Measurements from ENCODE around the gene WEE1. TPM values are rescaled to one million over a fixed set of nuclear protein-coding genes. Genes with fewer than 3 reads are reported as not detected.
A peak's percentile ranks its signal among the peaks of the same experiment; 100 is the strongest.
"Not testable (repeated sequence)": the region's sequence is repeated elsewhere in the genome, so short reads cannot be mapped to it uniquely, and the experiment has no call there.

WEE1 gene
- total RNA-seq, 4 donors from 2014 or later: 19.2 to 32.4 (median 22.2) TPM

- H3K36me3 ChIP-seq: no peaks in the 10 kb centered on the region
- TF ChIP-seq POLR2A (IDR thresholded peaks at IDR 0.05): no peak
- TF ChIP-seq EP300 (IDR thresholded peaks at IDR 0.05): no peak
- TF ChIP-seq, protein P1, sequence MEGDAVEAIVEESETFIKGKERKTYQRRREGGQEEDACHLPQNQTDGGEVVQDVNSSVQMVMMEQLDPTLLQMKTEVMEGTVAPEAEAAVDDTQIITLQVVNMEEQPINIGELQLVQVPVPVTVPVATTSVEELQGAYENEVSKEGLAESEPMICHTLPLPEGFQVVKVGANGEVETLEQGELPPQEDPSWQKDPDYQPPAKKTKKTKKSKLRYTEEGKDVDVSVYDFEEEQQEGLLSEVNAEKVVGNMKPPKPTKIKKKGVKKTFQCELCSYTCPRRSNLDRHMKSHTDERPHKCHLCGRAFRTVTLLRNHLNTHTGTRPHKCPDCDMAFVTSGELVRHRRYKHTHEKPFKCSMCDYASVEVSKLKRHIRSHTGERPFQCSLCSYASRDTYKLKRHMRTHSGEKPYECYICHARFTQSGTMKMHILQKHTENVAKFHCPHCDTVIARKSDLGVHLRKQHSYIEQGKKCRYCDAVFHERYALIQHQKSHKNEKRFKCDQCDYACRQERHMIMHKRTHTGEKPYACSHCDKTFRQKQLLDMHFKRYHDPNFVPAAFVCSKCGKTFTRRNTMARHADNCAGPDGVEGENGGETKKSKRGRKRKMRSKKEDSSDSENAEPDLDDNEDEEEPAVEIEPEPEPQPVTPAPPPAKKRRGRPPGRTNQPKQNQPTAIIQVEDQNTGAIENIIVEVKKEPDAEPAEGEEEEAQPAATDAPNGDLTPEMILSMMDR (IDR thresholded peaks at IDR 0.05): no peak
- H3K27ac ChIP-seq: no peak overlapping the region
- H3K4me1 ChIP-seq: no peaks in the 10 kb centered on the region
- WGBS, 2 donors: 95 to 97% methylated on average over 2 of the region's 2 CpGs
- no peak for DNase-seq (ENCODE audit: low spot score in 2 of 2)
- no peaks in the 10 kb centered on the region for H3K27me3 ChIP-seq
- H3K4me3 ChIP-seq: no peak overlapping the region
- no peaks in the 10 kb centered on the region for H3K9me3 ChIP-seq
Measured at GRCh38 chr11:9600166-9600565, 26.7 kb downstream of the WEE1 start.

GRCh38 chr11:9600644-9601036 is 27.2 kb downstream of the WEE1 start:
- H3K36me3 ChIP-seq: no peaks in the 10 kb centered on the region
- DNase-seq (ENCODE audit: low spot score in 2 of 2): no peak
- H3K27me3 ChIP-seq: no peaks in the 10 kb centered on the region
- no peaks in the 10 kb centered on the region for H3K9me3 ChIP-seq
- 90 to 94% methylated on average over 4 of the region's 4 CpGs for WGBS, 2 donors
- H3K4me3 ChIP-seq: no peak overlapping the region
- no peaks in the 10 kb centered on the region for H3K4me1 ChIP-seq
- no peak for TF ChIP-seq EP300 (IDR thresholded peaks at IDR 0.05)
- TF ChIP-seq POLR2A (IDR thresholded peaks at IDR 0.05): no peak
- TF ChIP-seq, protein P1 (IDR thresholded peaks at IDR 0.05): no peak
- no peak overlapping the region for H3K27ac ChIP-seq

DNA sequence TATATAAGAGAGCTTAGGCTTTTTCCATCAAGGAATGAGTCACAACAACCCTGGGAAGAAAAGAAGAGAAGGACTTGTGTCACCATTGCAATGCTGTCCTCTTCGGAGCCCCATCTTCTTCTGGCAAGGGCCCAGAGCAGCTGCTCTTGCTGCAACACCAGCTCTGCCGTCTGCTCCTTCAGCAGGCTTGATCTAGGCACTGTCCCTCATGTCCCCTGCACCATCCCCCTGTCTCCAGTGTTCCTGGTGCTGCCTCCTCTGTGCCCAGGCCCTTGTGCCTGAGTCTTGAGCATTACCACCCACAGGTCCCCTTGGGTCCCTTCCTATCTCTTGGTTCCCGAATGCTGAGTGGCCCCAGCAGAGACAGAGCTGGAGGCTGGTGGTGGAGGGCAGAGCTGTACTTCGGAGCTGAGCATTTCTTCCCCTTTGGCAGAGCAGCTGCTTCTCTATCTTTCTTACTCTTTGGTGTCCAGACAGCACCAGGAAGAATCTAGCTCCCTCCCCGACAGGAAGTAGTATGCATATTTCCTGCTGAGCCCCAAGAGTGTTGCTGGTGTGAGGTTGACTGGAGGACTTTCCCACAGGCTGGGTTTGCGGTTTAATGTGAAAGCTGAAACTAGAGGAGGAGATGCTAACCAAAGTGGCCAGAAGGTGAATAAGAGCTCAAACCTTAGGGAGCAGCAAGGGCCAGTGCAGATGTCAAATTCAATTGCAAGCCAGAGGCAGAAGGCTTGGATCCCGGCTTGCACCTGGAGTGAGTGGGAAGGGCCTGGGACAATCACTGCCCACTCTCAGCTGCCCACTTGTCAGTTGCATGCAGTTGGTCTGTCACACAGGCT is 27.8 kb downstream of the WEE1 start:
- no peak for DNase-seq (ENCODE audit: low spot score in 2 of 2)
- Histone ChIP-seq H3K27ac (peak overlapping the region in 1 of 4 donors; percentile 5), H3K4me3 (no peak overlapping the region), H3K27me3 (no peaks in the 10 kb centered on the region), H3K4me1 (no peaks in the 10 kb centered on the region), H3K9me3 (no peaks in the 10 kb centered on the region), H3K36me3 (no peaks in the 10 kb centered on the region)
- TF ChIP-seq EP300 (IDR thresholded peaks at IDR 0.05) (no peak), POLR2A (IDR thresholded peaks at IDR 0.05) (no peak)
- TF ChIP-seq, protein P1 (IDR thresholded peaks at IDR 0.05): no peak
- 42 to 43% methylated on average over 7 of the region's 7 CpGs for WGBS, 2 donors

GRCh38 chr11:9601876-9602199 is 28.4 kb downstream of the WEE1 start:
- Histone ChIP-seq H3K27me3 (no peaks in the 10 kb centered on the region), H3K36me3 (no peaks in the 10 kb centered on the region), H3K9me3 (no peaks in the 10 kb centered on the region), H3K27ac (no peak overlapping the region), H3K4me3 (no peak overlapping the region), H3K4me1 (no peaks in the 10 kb centered on the region)
- no peak for DNase-seq (ENCODE audit: low spot score in 2 of 2)
- 62 to 79% methylated on average over 5 of the region's 5 CpGs for WGBS, 2 donors
- TF ChIP-seq, protein P1 (IDR thresholded peaks at IDR 0.05): no peak
- no peak for TF ChIP-seq POLR2A (IDR thresholded peaks at IDR 0.05)
- TF ChIP-seq EP300 (IDR thresholded peaks at IDR 0.05): no peak

DNA sequence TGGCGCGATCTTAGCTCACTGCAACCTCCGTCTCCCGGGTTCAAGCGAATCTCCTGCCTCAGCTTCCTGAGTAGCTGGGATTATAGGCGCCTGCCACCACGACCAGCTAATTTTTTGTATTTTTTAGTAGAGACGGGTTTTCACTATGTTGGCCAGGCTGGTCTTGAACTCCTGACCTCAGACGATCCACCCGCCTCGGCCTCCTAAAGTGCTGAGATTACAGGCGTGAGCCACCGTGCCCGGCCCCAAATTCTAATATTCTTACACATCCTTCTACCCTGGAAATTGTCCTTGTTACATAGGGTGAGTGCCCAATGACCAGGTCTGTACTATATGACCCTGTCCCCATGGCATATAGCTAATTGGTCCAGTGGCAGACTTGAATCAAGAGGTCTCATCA is 29.7 kb downstream of the WEE1 start:
- H3K4me3 ChIP-seq; H3K27me3 ChIP-seq; DNase-seq (ENCODE audit: low spot score in 2 of 2); H3K36me3 ChIP-seq; H3K9me3 ChIP-seq; H3K27ac ChIP-seq; H3K4me1 ChIP-seq: not testable (repeated sequence)
- 94 to 95% methylated on average over 14 of the region's 14 CpGs for WGBS, 2 donors
